AG04449 (cell line): ENCODE data around the gene CTNNA2.

Experiments used
- CTCF ChIA-PET: fragments of 350-600 bp; formaldehyde crosslinking; extraction: SDS; loops from one replicate; lab custom pipeline; 2021; ENCODE audit warnings: antibody characterized with exemption; lab: Yijun Ruan, JAX
- POLR2A ChIA-PET: fragments of 400-600, 350-600 bp; formaldehyde crosslinking; extraction: SDS; loops from one replicate; lab custom pipeline; 2020; ENCODE audit warnings: antibody characterized with exemption, inconsistent platforms; lab: Yijun Ruan, JAX
- DNase-seq: peaks from one replicate; pipeline ENCODE4 v3.0.0-alpha.2; 2010; ENCODE audit warnings: low read depth, low spot score
- H3K4me3 ChIP-seq: 2 replicates; pipeline ENCODE4 v1.5.1; 2011; ENCODE audit warnings: low read depth, mild to moderate bottlenecking, control low read depth, low read length
- CTCF ChIP-seq: IDR thresholded peaks from one replicate; pipeline ENCODE4 v1.5.1; 2011; ENCODE audit warnings: mild to moderate bottlenecking, moderate library complexity, low read length, control low read depth, inconsistent platforms; ENCODE audit not compliant: insufficient read depth; ENCODE audit errors: missing control alignments

The CTNNA2 gene

GRCh38 chr2:79947751-79948150 is 434.9 kb downstream of the CTNNA2 start:
- ChIA-PET POLR2A (no interaction called here), CTCF (no interaction called here)
- no peak for TF ChIP-seq CTCF
- DNase-seq, result no peak
- no peak overlapping the region for H3K4me3 ChIP-seq

GRCh38 chr2:79950526-79950925 is 437.7 kb downstream of the CTNNA2 start:
- POLR2A ChIA-PET, result no interaction called here
- no peak for TF ChIP-seq CTCF
- no peak for DNase-seq
- no peak overlapping the region for H3K4me3 ChIP-seq
- CTCF ChIA-PET, result interaction anchor here (1.0 kb wide), 1 partner anchor 12 kb away, joined by 3 read pairs; no protein-coding TSS in a partner anchor

GRCh38 chr2:79952616-79953015 is 439.8 kb downstream of the CTNNA2 start:
- TF ChIP-seq CTCF, result no peak
- ChIA-PET CTCF (no interaction called here), POLR2A (no interaction called here)
- H3K4me3 ChIP-seq, result no peak overlapping the region
- DNase-seq, result no peak

- no peak for DNase-seq
- H3K4me3 ChIP-seq, result no peak overlapping the region
- ChIA-PET POLR2A (no interaction called here), CTCF (no interaction called here)
- TF ChIP-seq CTCF, result no peak
Measured at GRCh38 chr2:79960035-79960434, 447.2 kb downstream of the CTNNA2 start.

GRCh38 chr2:79960519-79960918 is 447.7 kb downstream of the CTNNA2 start:
- no peak for DNase-seq
- ChIA-PET POLR2A (no interaction called here), CTCF (interaction anchor here (1.1 kb wide), 1 partner anchor 24 kb away, joined by 3 read pairs; no protein-coding TSS in a partner anchor)
- H3K4me3 ChIP-seq, result no peak overlapping the region
- no peak for TF ChIP-seq CTCF

- no peak for TF ChIP-seq CTCF
- DNase-seq, result no peak
- POLR2A ChIA-PET, result no interaction called here
- CTCF ChIA-PET, result no interaction called here
- H3K4me3 ChIP-seq, result no peak overlapping the region
Measured at GRCh38 chr2:79964966-79965365, 452.1 kb downstream of the CTNNA2 start.
